ENCODE results near the gene TMEM54. TPM values are rescaled to one million over a fixed set of nuclear protein-coding genes. Genes with fewer than 3 reads are reported as not detected.

Gene TMEM54
- total RNA-seq, 1 experiment from 2014 or later = 61.5 TPM

GRCh38 chr1:32926562-32926961, 25.4 kb upstream of the TMEM54 start:
- intact Hi-C loops (cut with micrococcal nuclease; ENCODE audit: unreplicated experiment) (no loop called here), in situ Hi-C loops (cut with HindIII; ENCODE audit: low pct_unique_long_range_greater_than_20kb, low sequenced_read_pairs) (no loop called here)
- H3K9me3 ChIP-seq (ENCODE audit: control insufficient read depth, insufficient read depth, low read depth, low read length) = no peaks in the 10 kb centered on the region
- TF ChIP-seq TCF7L2 (IDR thresholded peaks at IDR 0.05; ENCODE audit: low read depth, low read length) = no peak
- H3K27me3 ChIP-seq (ENCODE audit: control insufficient read depth, insufficient read depth, low read length) = no peaks in the 10 kb centered on the region
- ChIA-PET POLR2A (no interaction called here), CTCF (interaction anchor here (0.6 kb wide), 2 partner anchors 61 to 80 kb away, joined by 6 to 7 read pairs; no protein-coding TSS in a partner anchor)
- peaks cover 3% of the 10 kb centered on the region; the same call in 1 of the 2 replicates for H3K4me1 ChIP-seq (ENCODE audit: control insufficient read depth, insufficient read depth, low read length)
- no peaks in the 10 kb centered on the region for H3K36me3 ChIP-seq (ENCODE audit: control insufficient read depth, insufficient read depth, low read length)
- BruUV-seq (replicated peaks) = no TSS peak
- no peak overlapping the region for H3K27ac ChIP-seq (ENCODE audit: low read length)
- H3K4me3 ChIP-seq (ENCODE audit: low read depth in 2 of 2, low read length in 2 of 2) = no peak overlapping the region
- DNase-seq (ENCODE audit: low read depth, low spot score) (no peak), ATAC-seq (no peak)

GRCh38 chr1:32925403-32926162, 24.4 kb upstream of the TMEM54 start:
- no peak overlapping the region; a peak in 1 of 4 replicates for H3K4me3 ChIP-seq (ENCODE audit: low read depth in 2 of 2, low read length in 2 of 2)
- no TSS peak for BruUV-seq (replicated peaks)
- H3K36me3 ChIP-seq (ENCODE audit: control insufficient read depth, insufficient read depth, low read length) = no peaks in the 10 kb centered on the region
- ATAC-seq (peak; percentile 67), DNase-seq (ENCODE audit: low read depth, low spot score) (no peak)
- intact Hi-C loops (cut with micrococcal nuclease; ENCODE audit: unreplicated experiment) (no loop called here), in situ Hi-C loops (cut with HindIII; ENCODE audit: low pct_unique_long_range_greater_than_20kb, low sequenced_read_pairs) (no loop called here)
- no peak overlapping the region for H3K27ac ChIP-seq (ENCODE audit: low read length)
- H3K9me3 ChIP-seq (ENCODE audit: control insufficient read depth, insufficient read depth, low read depth, low read length) = no peaks in the 10 kb centered on the region
- TF ChIP-seq REST (IDR thresholded peaks at IDR 0.05; ENCODE audit: insufficient read depth in 1 of 2, low read depth in 2 of 2, low read length in 1 of 2) (no peak), CTCF (IDR thresholded peaks at IDR 0.05) (no peak), TCF7L2 (IDR thresholded peaks at IDR 0.05; ENCODE audit: low read depth, low read length) (no peak), POLR2AphosphoS5 (IDR thresholded peaks at IDR 0.05; ENCODE audit: low read depth, low read length) (no peak), SIN3A (IDR thresholded peaks at IDR 0.05; ENCODE audit: borderline replicate concordance, insufficient read depth, low read depth, low read length) (no peak)
- H3K4me1 ChIP-seq (ENCODE audit: control insufficient read depth, insufficient read depth, low read length) = peaks cover 3% of the 10 kb centered on the region; the same call in 1 of the 2 replicates
- ChIA-PET POLR2A (interaction anchor here (0.7 kb wide), 1 partner anchor 71 kb away, joined by 3 read pairs; no protein-coding TSS in a partner anchor), CTCF (interaction anchor here (0.6 kb wide), 1 partner anchor 81 kb away, joined by 7 read pairs; no protein-coding TSS in a partner anchor)
- no peaks in the 10 kb centered on the region for H3K27me3 ChIP-seq (ENCODE audit: control insufficient read depth, insufficient read depth, low read length)

- Histone ChIP-seq H3K27me3 (ENCODE audit: control insufficient read depth, insufficient read depth, low read length) (no peaks in the 10 kb centered on the region), H3K4me1 (ENCODE audit: control insufficient read depth, insufficient read depth, low read length) (peaks cover 3% of the 10 kb centered on the region; the same call in 1 of the 2 replicates), H3K9me3 (ENCODE audit: control insufficient read depth, insufficient read depth, low read depth, low read length) (no peaks in the 10 kb centered on the region), H3K4me3 (ENCODE audit: low read depth in 2 of 2, low read length in 2 of 2) (peak overlapping the region; percentile 3 to 19; a peak in 1 of 4 replicates), H3K27ac (ENCODE audit: low read length) (no peak overlapping the region), H3K36me3 (ENCODE audit: control insufficient read depth, insufficient read depth, low read length) (no peaks in the 10 kb centered on the region)
- no peak for TF ChIP-seq REST (IDR thresholded peaks at IDR 0.05; ENCODE audit: insufficient read depth in 1 of 2, low read depth in 2 of 2, low read length in 1 of 2)
- no peak for TF ChIP-seq POLR2AphosphoS5 (IDR thresholded peaks at IDR 0.05; ENCODE audit: low read depth, low read length)
- TF ChIP-seq SIN3A (IDR thresholded peaks at IDR 0.05; ENCODE audit: borderline replicate concordance, insufficient read depth, low read depth, low read length) = no peak
- DNase-seq (ENCODE audit: low read depth, low spot score) = no peak
- BruUV-seq (replicated peaks) = no TSS peak
- peak; percentile 85 for ATAC-seq
- intact Hi-C loops (cut with micrococcal nuclease; ENCODE audit: unreplicated experiment) (no loop called here), in situ Hi-C loops (cut with HindIII; ENCODE audit: low pct_unique_long_range_greater_than_20kb, low sequenced_read_pairs) (no loop called here)
- ChIA-PET CTCF (no interaction called here), POLR2A (interaction anchor here (0.7 kb wide), 1 partner anchor 71 kb away, joined by 3 read pairs; no protein-coding TSS in a partner anchor)
Observed at GRCh38 chr1:32924881-32925344, 23.7 kb upstream of the TMEM54 start.

All from Panc1 (cell line).